HPDE6-E6E7 (cell line): ENCODE measurements around the gene JOSD1.
"Not testable (repeated sequence)": the region's sequence is repeated elsewhere in the genome, so short reads cannot be mapped to it uniquely, and the experiment has no call there.

Source experiments
- DNase-seq: peaks from one replicate; pipeline ENCODE4 v3.0.0; 2011; ENCODE audit warnings: missing footprints; ENCODE audit errors: extremely low spot score

JOSD1 gene

GRCh38 chr22:38685761-38686160, 15.0 kb downstream of the JOSD1 start:
- no peak for DNase-seq

DNA sequence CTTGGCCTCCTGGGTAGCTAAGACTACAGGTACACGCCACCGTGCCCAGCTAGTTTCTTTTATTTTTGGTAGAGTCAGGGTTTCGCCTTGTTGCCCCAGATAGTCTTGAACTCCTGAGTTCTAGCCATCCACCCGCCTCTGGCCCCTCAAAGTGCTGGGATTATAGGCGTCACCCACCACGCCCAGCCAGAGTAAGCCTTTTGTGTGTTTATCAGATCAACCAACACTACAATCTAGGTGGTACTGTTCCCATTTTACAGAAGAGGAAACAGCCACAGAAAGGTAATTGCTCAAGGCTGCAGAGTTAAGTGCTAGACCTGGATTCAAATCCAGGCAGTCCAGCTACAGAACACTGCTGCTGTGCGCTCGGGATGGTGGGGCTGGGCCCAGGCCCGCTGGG, 15.8 kb downstream of the JOSD1 start:
- DNase-seq: no peak

DNA sequence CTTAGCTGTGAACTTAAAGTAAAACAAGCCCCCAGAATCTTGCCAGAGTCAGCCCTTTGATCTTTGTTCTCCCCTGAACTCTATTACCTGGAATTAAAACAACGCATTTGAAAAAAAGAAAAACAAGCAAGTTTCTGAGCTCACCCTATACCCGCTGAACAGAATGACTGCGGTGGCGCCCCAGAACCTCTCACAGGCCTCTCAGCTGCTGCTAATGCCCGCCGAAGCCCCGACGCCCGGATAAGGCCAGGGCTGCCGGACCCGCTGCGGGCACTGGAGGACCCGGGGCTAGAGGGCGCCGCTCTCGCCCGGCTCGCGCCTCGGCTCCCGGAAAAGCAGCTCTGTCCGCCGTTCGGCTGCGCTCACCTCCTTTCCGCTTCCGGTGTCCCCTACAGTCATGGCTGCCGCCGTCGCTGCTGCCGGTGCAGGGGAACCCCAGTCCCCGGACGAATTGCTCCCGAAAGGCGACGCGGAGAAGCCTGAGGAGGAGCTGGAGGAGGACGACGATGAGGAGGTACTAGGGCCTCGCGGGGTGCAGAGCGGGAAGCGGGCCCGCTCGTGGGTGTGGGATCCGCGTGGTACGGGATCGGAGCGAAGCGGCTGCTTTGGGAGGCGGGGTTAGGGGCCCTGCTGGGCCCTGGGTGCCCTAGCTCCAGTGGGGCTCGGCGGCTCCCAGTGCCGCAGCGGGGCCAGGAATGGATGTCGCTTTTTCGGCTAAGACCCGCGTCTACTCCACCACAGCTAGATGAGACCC, 19.0 kb downstream of the JOSD1 start, which contains the start of gene TOMM22:
Gene TOMM22, plus strand, starts transcription at position 376 of the 754 bp plus-strand sequence. Its CDS starts 22 bp downstream, at position 398.
- DNase-seq: peak; percentile 90

DNA sequence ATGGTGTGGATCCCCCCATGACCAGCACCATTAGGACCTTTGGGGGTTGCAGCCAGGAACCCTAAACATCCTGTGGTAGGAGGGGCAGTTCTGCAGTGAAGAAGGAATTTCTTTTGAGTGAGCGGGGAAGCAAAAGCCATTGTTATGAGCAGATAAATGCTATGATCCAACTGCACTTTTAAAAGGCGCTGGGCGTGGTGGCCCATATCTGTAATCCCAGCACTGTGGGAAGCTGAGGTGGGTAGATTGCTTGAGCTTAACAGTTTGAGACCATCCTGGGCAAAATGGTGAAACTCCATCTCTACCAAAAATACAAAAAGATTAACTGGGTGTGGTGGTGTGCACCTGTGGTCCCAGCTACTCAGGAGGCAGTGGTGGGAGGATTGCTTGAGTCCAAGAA, 24.9 kb downstream of the JOSD1 start:
- no peak for DNase-seq

GRCh38 chr22:38674888-38675287, 25.9 kb downstream of the JOSD1 start:
- DNase-seq: no peak

DNA sequence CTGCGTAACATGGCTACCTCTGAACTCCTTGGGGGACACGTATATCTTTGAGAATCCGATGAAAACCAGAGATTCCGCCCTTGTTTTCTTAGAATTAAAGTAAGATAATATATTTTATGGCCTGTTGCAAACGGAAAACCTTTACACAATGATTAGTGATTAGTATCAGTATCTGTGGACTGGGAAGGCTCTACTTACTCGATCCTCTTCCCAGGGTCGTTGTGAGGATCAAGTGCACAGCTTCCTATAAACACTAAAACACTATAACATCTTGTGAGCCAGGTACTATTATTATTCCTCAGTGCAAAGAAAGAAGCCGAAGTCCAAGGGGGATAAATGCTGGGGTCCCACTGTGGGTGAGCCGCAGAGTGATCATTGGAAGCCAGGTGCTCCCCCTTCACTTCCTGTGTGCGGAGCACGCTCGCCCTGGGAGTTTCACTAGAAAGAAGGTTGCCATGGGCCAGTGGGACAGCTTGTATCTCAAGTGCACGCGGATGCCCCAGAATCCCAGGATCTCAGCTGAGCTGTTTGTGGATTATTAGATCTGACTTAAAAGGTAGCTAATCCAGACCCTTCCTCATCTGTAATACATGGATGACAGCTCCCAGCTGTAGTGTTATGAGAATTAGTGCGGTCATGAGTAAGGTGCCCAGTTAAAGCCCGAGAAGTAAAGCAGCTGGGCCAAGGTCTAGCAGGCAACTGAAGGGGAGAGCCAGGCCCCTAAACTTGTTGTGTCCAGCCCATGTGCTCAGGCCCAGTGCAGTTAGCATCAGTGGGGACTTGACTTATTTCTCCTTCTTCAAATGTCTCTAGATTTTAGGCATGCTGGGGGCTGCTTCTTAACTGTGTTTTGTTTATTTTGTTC, 43.5 kb downstream of the JOSD1 start:
- DNase-seq: no peak

GRCh38 chr22:38656256-38657044, 44.3 kb downstream of the JOSD1 start, which contains the start of the genes CBY1 and FAM227A:
Gene CBY1, plus strand, starts transcription at chr22:38656638. Its CDS starts 11,417 bp downstream, at chr22:38668055.
Gene FAM227A, minus strand, starts transcription at chr22:38656392. Its CDS starts 6,224 bp downstream, at chr22:38650168.
- DNase-seq: peak; percentile 99

GRCh38 chr22:38655519-38656255, 45.1 kb downstream of the JOSD1 start:
- DNase-seq: peak; percentile 8

- DNase-seq: no peak
Observed at GRCh38 chr22:38653741-38654140, 47.0 kb downstream of the JOSD1 start.

DNA sequence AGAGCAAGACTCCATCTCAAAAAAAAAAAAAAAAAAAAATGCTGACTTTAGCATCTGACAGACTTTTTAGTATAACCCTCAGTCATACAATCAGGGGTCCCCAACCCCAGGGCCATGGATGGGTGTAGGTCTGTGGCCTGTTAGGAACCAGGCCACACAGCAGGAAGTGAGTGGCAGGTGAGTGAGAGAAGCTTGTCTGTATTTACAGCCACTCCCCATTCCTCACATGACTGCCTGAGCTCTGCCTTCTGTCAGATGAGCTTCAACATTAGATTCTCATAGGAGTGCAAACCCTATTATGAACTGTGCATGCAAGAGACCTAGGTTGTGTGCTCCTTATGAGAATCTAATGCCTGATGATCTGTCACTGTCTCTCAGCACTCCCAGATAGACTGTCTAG, 47.9 kb downstream of the JOSD1 start:
- no peak for DNase-seq

- DNase-seq: no peak
Observed at GRCh38 chr22:38649841-38650522, 50.8 kb downstream of the JOSD1 start.

DNA sequence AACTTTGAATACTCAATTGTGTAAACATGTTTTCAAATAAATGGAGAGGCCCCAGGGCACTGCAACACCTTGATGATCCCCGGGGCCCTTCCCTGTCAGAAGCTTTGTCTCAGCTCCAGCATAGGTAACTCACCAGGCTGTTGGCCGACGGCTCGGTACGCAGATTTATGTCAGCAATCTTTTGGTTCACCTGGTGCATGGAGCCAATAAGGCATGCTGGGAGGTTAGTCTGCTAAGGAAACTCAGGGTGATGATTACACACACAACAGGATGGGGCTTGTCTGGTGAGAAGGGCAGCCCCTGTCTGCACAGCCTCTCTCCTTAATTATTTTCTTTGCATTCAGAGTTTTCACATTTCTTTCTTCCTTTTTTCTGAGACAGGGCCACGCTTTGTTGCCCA, 55.3 kb downstream of the JOSD1 start:
- peak; percentile 65 for DNase-seq

- not testable (repeated sequence) for DNase-seq
Observed at GRCh38 chr22:38644245-38644644, 56.5 kb downstream of the JOSD1 start.

- DNase-seq: no peak
Observed at GRCh38 chr22:38641476-38642040, 59.2 kb downstream of the JOSD1 start.

- no peak for DNase-seq
Observed at GRCh38 chr22:38638728-38639127, 62.0 kb downstream of the JOSD1 start.

DNA sequence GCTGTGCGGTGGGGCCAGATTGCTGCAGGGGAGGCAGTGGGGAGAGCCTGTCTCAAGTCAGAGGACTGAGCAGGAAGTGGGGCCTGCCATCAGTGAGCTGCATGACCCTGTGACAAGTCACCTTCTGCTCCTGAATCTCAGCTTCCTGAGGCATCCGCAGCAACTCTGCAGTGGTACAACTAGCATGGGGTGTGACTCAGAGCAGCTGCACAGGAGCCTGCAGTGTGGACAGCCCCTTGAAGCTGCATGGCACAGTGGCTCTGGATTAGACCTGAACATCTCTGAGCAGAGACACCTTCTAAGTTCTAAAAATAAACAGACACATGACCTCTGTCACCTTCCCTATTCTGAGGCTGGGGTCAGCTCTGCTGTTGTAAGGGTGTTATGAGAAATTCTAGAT, 62.5 kb downstream of the JOSD1 start:
- no peak for DNase-seq
